SK-N-MC (cell line): Measurements from ENCODE around the gene KLHL36.

Experiments
- EZH2 ChIP-seq: fragments of 200-600 bp; sonication (generic); IDR thresholded peaks from one replicate; pipeline ENCODE4 v1.6.1; 2017; ENCODE audit warnings: antibody characterized with exemption
- POLR2AphosphoS5 ChIP-seq: IDR thresholded peaks from 2 replicates; pipeline ENCODE4 v1.6.1; 2012; ENCODE audit warnings: mild to moderate bottlenecking, low read depth, low read length, borderline replicate concordance

DNA sequence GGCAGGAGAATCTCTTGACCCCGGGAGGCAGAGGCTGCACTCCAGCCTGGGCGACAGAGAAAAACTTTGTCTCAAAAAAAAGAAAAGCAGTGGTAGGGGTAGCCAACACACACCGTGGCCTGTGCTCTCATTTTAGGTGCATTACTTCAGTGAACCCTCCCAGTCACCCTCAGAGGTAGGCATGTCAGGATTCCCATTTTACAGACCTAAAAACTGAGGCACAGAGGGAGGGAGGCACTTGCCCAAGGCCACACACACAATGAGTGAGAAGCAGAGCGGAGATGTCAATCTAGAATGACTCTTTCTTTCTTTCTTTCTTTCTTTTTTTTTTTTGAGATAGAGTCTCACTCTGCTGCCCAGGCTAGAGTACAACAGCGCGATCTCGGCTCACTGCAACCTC is 35.6 kb upstream of the KLHL36 start:
- TF ChIP-seq POLR2AphosphoS5 (no peak), EZH2 (no peak)
